HG03457 (cell line): Measurements from ENCODE around the gene ACVR1B.

ENCODE experiments used
- ATAC-seq: cut with Tn5 transposase; IDR thresholded peaks from one replicate; pipeline ENCODE4 v1.9.1; 2021; ENCODE audit warnings: moderate number of reproducible peaks; ENCODE audit not compliant: unreplicated experiment

Gene ACVR1B

DNA sequence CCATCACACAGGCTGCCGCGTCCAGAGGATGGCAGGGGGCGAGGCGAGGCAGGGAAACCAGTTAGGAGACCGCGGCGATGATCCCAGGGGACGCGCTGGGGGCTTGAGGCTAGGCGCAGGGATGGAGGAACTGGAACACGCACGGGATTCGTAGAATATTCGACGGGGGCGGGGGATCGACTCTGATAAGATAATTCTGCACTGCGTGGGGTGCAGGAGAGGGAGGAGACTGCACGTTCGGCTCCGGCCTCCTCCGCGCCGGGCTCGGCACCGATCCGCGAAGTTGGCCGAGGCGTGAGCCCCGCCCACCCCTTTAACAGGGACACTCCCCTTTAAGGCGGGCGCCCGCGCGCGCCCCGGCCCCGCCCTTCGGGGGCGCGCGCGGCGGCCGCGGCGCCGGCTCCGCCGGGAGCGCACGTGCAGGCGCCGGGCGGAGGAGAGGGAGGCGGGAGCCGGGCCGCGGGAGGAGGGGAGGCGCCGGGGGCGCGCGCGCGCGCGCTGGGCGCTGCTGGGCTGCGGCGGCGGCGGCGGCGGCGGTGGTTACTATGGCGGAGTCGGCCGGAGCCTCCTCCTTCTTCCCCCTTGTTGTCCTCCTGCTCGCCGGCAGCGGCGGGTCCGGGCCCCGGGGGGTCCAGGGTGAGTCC lies at the start of gene ACVR1B:
TSS of gene ACVR1B (plus strand) at position 501 of the 644 bp plus-strand sequence. CDS start at position 546, 45 bp downstream.
- ATAC-seq, result peak; percentile 64

DNA sequence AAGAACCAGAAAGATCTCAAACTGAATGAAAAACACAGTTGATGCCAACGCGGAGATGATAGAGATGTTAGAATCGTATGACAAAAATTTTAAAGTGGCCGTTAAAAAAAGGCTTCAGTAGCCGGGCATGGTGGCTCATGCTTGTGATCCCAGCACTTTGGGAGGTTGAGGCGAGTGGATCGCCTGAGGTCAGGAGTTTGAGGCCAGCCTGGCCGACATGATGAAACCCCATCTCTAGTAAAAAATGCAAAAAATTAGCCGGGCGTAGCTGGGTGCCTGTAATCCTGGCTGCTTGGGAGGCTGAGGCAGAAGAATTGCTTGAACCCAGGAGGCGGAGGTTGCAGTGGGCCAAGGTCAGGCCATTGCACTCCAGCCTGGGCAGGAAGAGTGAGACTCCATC lies 49.6 kb upstream of the ACVR1B start:
- no peak for ATAC-seq

DNA sequence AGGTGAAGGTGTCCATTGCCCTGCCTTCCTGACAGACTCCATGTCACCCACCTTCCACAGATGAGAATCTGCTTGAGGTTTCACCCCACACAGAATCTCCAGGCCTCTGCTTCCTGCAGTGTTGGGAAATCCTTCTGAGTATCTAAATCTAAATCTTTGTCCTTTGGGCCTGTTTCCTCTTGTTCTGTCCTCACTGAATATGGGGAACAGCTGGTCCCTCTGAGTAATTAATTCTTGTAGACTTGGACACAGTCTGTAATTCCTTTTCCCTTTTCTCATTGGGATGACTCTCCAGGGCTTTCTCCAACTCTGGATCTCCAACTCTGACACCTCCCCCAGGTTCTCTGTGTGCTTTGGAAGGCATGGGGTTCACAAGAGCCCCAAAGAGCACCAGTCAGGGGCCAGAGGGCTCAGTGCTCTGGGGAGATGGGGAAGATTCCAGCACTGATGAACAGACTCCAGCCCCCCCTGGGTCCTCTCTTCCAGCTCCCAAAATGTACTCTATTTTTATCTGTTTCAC lies 46.5 kb upstream of the ACVR1B start:
- no peak for ATAC-seq

DNA sequence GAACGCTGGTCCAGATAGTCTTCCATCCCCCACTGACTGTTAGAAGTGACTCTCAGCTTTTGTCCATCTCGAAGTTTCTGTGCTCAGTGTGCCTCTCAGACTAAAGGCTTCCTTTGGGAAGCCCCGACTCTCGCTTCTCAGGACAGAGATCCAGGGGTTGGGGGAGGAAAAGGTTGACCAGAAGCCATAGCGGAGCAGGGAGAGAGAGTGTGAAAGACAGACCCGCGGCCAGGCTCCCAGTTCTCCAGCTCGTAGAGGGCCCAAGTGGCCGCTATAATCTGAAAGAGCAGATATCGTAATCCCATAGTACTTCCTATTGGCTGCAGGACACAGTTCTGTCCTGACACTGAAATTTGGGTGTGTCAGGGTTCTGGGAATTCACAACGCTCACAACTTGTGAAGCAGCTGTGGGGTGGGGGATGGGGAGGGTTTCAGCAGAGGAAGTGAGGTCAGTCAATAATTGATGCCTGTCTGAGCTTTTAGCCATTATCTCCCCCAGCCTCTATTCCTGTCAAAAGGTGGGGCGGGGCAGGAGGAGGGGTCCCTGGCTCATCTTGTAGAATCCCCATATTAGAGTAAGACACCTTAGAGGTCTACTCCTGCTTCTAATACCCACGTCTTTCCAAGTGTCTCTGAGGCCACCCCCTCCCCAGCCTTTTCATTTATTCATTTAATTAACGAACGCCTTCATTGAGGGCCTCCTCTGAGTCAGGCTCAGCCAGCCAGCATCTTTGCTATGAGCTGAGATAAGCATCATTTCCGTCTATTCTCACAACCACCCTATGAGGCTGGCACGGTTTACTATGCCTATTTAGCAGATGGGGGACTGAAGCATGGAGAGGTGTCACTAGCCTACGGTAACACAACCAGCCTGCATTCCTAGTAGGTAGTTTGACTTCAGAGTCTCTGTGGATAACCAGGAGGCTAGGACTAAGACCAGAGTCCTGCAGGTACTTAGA lies 45.7 kb upstream of the ACVR1B start:
- ATAC-seq, result no peak

DNA sequence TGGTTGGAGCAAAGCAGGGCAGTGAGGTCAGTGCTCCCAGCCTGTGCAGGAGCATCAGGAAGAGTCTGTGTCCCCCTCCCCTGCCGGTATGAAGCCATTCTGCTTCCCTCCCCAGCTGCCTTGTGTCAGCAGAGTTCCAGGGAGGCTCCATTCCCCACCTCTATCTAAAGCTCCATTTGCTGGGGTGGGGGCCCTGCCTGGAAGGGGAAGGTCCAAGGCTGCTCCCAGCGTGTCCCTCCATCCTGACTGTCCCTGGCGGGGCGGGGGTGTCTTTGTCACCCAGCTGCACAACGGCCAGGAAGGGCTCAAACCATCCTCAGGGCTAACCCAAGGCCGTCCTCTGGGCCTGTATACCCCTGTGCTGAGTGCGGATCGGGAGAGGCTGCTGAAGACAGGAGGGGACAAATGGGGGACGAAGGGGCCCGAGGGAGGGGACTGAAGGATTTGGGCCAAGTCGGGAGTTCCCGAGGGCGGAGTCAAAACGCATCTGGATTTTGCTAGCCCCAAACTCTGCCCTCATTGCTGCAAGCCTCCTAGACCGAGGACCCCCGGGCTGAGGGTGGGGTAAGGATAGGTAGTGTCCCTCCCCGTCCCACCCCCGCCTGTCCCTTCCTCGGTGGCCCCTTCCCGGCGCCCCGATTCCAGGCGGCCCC lies 44.9 kb upstream of the ACVR1B start:
- no peak for ATAC-seq

DNA sequence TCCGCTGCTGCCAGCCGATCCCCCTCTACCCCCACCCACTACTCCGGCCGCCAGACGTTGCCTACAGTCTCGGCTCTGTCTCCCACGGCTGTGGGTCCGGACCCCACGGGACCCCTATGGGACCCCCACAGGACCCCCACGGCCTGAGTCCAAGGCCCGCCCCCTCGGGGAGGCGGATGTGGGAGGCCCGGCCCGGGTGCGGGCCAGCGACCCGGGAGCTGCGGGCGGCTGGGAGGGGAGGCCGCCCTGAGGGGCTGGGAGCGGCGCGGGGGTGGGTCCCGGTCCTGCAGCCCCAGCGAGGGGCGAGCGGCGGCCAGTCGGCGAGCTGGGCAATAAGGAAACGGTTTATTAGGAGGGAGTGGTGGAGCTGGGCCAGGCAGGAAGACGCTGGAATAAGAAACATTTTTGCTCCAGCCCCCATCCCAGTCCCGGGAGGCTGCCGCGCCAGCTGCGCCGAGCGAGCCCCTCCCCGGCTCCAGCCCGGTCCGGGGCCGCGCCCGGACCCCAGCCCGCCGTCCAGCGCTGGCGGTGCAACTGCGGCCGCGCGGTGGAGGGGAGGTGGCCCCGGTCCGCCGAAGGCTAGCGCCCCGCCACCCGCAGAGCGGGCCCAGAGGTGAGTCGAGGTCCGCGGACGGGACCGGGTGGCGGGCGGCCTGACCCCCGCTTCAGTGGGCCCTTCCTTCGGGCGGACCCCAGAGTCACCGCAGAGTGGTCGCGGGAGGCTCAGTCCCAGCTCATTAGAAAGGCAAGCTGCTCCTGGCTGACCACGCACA lies 44.2 kb upstream of the ACVR1B start, which contains the start of gene ACVRL1:
TSS of gene ACVRL1 (plus strand) at position 422 of the 773 bp plus-strand sequence. CDS start 4,971 bp downstream, outside the sequence.
- ATAC-seq, result no peak

DNA sequence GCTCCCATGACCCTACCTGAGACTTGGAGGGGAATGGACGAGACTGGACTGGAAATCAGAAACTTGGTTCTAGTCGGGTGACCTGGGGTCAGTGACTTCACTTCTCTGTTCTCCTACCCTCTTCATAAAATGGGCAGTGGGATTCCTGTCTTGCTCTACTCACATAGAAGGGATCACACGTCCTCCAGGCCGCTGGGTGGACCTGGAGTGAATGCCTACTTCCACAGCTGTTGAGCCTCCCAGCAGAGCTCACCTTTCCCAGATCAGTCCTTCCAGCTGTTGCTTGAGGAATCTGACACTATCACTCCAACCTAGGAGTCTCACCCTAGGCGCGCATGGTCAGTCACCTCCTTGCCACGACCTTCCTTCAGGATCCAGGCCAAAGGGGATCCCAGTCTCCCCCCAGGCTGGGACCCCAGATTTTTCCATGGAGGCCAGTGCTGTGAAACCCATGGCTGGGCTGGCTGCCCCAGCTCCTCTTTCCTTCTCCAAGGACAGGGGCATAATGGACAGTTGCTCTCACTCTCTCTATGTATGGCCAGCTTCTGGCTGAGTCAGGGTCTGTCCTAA lies 43.6 kb upstream of the ACVR1B start:
- no peak for ATAC-seq

DNA sequence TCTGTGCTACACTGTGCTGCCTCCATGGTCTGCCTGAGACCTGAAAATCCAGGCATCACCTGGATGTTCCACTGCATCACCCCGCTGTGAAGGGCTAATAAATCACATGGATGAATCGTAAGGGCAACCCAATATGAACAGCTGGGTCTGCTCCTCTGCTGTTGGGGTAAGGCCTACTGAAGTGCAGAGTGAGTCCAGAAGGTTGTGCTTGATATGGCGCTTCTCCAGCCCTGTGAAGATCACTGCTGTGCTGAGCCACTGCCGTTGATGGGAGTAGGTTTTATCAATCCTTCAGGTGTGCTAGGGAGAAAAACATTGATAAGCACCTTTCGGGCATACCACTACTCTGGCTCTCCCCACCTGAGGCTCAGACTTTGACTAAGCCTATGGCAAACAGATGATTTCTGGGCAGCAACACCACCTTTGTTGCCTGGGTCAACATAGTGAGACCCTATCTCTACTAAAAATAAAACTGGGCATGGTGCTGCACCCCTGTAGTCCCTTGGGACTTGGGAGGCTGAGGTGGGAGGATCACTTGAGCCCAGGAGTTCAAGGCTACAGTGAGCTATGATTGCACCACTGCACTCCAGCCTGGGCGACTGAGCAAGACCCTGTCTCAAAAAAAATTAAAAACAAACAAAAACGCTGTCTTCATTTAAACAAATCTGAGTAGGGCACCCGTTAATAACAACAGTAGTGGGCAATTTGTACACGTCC lies 42.5 kb upstream of the ACVR1B start:
- no peak for ATAC-seq

DNA sequence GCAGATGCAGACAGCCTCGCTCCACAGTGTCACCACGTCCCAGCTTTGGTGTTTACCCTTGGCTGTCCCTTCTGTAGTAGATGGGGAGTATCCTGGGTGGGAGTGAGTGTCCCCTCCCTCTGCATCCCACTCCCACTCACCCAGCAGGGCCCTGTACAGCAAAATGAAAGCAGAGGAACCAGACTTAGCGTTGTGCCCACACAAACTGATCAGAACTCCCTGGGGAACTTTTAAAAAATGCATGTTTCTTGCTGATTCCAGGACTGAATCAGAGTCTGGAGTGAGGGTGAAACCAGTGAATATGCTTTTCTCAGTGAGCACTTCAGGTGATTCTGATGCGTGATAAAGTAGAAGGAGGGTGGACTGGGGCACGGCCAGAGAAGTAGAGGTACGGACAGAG lies 41.3 kb upstream of the ACVR1B start:
- ATAC-seq, result no peak

DNA sequence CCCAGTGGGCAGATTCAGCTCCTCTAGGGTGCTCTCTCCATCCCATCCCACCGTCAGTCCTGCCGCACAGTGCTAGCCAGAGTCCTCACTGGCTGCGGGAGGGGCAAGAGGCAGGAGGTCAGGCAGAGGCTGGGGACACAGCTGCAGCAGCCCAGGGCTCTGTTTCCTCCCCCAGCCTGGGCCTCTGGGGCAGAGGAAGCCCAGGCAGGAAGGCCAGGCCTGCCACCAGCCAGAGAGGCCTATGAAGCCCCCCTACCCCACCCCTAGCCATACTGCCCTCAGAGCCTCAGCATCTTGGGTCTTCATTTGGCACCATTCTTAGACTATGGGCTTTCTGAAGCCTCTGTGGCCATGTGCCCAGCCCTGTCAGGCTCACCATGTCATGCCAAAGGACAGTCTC lies 40.8 kb upstream of the ACVR1B start:
- ATAC-seq, result no peak

DNA sequence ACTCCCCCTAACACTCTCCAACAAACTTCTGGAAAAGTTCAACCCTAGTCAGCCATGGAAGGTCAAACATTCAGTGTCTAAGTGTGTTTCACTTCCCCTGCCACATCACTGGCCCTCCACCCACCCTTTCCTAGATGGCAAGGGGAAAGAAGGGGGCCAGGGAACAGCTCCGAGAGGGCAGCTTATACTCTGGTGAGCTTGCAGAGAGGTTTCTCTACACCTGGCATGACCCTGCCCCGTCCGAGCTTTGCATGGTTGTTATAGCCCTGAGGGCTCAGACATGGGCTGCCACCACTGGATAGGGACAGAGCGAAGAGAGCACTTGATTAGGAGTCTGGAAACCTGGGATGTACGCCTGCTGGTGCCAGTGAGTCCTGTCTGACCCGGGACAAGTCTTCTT lies 40.2 kb upstream of the ACVR1B start:
- no peak for ATAC-seq

DNA sequence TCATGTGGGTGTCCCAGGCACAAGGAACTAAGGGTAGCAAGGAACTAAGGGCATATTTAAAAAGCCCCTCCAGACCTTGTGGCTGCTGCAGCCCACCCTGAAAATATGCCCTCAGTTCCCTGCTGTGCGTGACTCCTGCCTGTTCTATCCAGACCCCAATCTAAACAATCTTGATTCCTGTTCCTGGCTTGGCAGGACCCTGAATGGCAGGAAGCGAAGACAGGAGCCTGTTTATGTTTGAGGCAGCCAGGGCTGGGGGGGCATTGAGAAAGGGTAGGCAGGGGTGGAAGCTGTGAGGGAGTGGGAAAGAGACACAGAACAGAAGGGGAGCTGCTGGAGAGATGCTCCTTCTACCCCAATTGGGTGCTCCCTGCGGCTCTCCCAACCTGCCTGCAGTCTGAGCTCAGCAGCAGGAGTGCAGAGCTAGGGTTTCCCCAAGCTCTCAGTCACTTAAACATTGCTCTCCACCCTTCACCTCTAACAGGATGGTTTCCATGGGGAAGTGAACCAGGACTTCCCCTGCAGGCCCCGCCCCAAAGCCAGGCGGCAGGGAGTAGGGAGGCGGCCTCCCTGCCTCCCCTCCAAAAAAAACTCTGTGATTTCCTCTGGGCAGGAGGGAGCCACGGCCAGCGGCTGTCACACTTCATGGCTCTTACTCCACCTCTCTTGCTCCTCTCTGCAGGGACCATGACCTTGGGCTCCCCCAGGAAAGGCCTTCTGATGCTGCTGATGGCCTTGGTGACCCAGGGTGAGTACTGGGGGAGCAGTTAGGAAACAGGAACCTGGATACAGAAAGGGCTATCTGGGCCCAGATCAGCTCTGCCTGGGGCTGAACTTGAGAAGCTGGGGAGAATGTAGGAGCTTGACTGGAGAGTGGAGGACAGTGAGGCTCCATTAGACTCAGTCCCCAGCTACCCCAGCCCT lies 39.4 kb upstream of the ACVR1B start:
- ATAC-seq, result no peak

DNA sequence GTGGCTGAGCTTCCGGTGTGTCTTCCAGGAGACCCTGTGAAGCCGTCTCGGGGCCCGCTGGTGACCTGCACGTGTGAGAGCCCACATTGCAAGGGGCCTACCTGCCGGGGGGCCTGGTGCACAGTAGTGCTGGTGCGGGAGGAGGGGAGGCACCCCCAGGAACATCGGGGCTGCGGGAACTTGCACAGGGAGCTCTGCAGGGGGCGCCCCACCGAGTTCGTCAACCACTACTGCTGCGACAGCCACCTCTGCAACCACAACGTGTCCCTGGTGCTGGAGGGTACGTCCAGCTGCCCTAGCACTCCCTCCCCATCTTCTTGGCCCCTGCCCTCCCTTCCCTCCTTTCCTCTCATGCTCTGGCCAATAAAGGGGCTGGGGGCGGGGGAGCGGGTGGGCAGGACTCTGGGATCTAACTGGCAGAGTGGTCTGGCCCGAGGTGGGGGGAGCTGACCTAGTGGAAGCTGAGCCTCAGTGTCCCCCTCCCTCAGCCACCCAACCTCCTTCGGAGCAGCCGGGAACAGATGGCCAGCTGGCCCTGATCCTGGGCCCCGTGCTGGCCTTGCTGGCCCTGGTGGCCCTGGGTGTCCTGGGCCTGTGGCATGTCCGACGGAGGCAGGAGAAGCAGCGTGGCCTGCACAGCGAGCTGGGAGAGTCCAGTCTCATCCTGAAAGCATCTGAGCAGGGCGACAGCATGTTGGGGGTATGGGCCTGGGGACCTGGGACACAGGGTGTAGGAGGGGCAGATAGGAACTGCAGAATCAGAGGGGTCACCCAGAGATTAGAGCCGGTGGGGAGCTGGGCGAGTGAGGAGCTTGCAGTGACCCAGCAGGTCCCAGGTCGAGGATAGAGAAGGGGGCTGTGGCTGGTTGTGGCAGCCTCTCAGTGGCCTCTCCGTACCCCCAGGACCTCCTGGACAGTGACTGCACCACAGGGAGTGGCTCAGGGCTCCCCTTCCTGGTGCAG lies 38.1 kb upstream of the ACVR1B start:
- ATAC-seq, result no peak

DNA sequence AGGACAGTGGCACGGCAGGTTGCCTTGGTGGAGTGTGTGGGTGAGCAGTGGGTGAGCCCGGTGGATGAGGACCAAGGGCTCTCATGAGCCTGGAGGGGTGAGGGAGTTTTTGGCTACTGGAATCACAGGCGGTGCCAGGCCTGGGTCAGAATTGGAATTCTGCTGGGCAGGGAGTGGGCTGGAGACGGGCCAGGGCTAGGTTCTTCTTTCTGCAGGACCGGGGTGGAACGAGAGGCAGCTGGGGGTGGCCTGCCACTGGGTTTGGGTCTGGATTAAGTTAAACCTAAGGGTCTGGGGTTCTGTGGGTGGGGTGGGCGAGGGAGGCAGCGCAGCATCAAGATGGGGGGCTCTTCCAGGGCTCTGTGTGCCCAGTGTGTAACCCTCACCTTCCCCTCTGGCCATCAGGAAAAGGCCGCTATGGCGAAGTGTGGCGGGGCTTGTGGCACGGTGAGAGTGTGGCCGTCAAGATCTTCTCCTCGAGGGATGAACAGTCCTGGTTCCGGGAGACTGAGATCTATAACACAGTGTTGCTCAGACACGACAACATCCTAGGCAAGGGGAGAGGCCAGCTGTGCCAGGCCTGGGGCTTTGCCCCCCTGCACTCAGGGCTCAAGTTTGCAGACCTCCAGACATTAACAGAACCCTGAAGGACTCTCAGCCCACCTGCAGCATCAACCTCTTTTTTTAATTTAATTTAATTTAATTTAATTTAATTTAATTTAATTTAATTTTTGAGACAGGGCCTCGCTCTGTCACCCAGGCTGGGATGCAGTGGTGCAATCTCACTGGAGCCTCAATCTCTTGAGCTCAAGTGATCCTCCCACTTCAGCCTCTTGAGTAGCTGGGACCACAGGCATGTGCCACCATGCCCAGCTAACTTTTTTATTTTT lies 37.2 kb upstream of the ACVR1B start:
- ATAC-seq, result no peak

DNA sequence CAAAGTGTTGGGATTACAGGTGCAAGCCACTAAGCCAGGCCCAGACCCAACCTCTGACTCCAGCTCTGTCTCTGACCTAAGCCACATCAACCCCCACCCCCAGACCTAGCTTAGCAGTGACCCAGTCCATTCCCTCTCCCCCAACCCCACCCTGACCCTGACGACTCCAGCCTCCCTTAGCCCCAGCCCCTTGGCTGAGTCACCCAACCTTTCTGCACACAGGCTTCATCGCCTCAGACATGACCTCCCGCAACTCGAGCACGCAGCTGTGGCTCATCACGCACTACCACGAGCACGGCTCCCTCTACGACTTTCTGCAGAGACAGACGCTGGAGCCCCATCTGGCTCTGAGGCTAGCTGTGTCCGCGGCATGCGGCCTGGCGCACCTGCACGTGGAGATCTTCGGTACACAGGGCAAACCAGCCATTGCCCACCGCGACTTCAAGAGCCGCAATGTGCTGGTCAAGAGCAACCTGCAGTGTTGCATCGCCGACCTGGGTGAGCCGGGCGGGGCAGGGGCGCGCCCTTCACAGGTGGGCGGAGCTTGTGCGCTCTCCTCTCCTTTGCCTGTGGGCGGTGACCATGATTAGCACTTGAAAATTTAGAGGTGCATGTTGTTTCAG lies 36.4 kb upstream of the ACVR1B start:
- no peak for ATAC-seq

DNA sequence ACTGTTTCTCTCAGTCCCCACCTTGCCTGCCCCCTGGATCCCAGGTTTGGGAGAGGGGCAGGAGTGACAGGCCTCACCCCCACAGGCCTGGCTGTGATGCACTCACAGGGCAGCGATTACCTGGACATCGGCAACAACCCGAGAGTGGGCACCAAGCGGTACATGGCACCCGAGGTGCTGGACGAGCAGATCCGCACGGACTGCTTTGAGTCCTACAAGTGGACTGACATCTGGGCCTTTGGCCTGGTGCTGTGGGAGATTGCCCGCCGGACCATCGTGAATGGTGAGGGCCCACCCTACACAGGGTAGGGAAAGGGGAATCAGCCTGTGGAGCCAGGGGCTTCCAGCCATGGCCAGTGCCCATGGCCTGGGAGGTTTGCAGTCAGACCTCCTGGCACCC lies 35.5 kb upstream of the ACVR1B start:
- ATAC-seq, result no peak
